Lung microvascular endothelial cell (primary cell): ENCODE measurements around the gene CEP126. TPM values are rescaled to one million over a fixed set of nuclear protein-coding genes. Genes with fewer than 3 reads are reported as not detected.

Experiments
- DNase-seq, 2 donors: peaks; one replicate each; pipeline versions ENCODE4 v3.0.0 to v3.0.0-alpha.2; 2010; ENCODE audit warnings: low read depth in 2 of 2
- total RNA-seq: library from RNA; depleted of rRNA; stranded (reverse); fragments of >200 nt; gene quantifications from 2 replicates; pipeline ENCODE4 v1.2.1, GENCODE V29; 2014

CEP126 gene
- total RNA-seq, 1 donor from 2014 or later: 0.40 TPM

GRCh38 chr11:102007567-102008437 is 93.0 kb downstream of the CEP126 start:
- DNase-seq: peak; percentile 57 to 65

- peak; percentile 16 to 82 for DNase-seq
Measured at GRCh38 chr11:102010776-102011494, 96.1 kb downstream of the CEP126 start.

- DNase-seq: peak in 1 of 2 donors; percentile 27
Measured at GRCh38 chr11:102012946-102013345, 98.1 kb downstream of the CEP126 start.

- no peak for DNase-seq
Measured at GRCh38 chr11:102014756-102015155, 99.9 kb downstream of the CEP126 start.

- DNase-seq: peak in 1 of 2 donors; percentile 24
Measured at GRCh38 chr11:102017026-102017425, 102.2 kb downstream of the CEP126 start.

- no peak for DNase-seq
Measured at GRCh38 chr11:102026217-102026616, 111.4 kb downstream of the CEP126 start.

- DNase-seq: no peak
Measured at GRCh38 chr11:102026959-102027358, 112.1 kb downstream of the CEP126 start.

- no peak for DNase-seq
Measured at GRCh38 chr11:102036757-102037156, 121.9 kb downstream of the CEP126 start.

- DNase-seq: no peak
Measured at GRCh38 chr11:102046841-102047240, 132.0 kb downstream of the CEP126 start.

GRCh38 chr11:102047305-102047924 is 132.6 kb downstream of the CEP126 start, which contains the start of gene CFAP300:
Gene CFAP300 (plus strand): TSS chr11:102047437. CDS start chr11:102047471, 34 bp downstream.
- DNase-seq: peak; percentile 29 to 42

Other genes with a start within 250 kb of the CEP126 start
- not detected in 2 replicates for gene ANGPTL5, start 1.5 kb downstream of the CEP126 start, total RNA-seq
- not detected in 2 replicates for gene CFAP300, start 132.4 kb downstream of the CEP126 start, total RNA-seq
- 54.5 and 94.6 TPM in 2 replicates for gene YAP1, start 195.4 kb downstream of the CEP126 start, total RNA-seq